ENCODE results near the gene PARP15. TPM values are rescaled to one million over a fixed set of nuclear protein-coding genes. Genes with fewer than 3 reads are reported as not detected.

The PARP15 gene
- total RNA-seq, 1 experiment from 2014 or later, result 3.4 TPM

DNA sequence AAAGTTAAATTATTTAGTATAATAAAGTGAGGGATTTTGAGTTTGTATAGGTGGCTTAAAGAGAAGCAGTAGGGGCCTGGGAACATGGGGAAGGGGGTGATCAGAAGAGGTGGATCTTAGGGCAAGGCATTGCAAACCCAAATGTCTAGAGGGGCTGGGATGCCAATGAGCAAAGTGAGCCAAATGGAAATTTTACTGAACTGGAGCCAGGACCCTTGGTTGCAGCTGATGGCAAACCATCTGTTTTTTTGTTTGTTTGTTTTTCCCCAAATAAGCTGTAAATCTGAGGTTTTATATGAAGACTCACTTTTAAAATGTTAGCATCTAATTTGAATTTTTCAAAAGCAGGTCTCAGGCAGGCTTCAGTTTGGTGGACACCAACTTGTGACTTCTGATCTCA lies 88.4 kb downstream of the PARP15 start:
- CTCF ChIA-PET, result no interaction called here
- H3K36me3 Mint-ChIP-seq (ENCODE audit: insufficient read depth, unreplicated experiment), result no peaks in the 10 kb centered on the region
- H3K4me1 Mint-ChIP-seq (ENCODE audit: low read depth, unreplicated experiment), result peaks cover 11% of the 10 kb centered on the region
- DNase-seq, result no peak
- TF ChIP-seq, protein P1, sequence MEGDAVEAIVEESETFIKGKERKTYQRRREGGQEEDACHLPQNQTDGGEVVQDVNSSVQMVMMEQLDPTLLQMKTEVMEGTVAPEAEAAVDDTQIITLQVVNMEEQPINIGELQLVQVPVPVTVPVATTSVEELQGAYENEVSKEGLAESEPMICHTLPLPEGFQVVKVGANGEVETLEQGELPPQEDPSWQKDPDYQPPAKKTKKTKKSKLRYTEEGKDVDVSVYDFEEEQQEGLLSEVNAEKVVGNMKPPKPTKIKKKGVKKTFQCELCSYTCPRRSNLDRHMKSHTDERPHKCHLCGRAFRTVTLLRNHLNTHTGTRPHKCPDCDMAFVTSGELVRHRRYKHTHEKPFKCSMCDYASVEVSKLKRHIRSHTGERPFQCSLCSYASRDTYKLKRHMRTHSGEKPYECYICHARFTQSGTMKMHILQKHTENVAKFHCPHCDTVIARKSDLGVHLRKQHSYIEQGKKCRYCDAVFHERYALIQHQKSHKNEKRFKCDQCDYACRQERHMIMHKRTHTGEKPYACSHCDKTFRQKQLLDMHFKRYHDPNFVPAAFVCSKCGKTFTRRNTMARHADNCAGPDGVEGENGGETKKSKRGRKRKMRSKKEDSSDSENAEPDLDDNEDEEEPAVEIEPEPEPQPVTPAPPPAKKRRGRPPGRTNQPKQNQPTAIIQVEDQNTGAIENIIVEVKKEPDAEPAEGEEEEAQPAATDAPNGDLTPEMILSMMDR (IDR thresholded peaks at IDR 0.05; ENCODE audit: unreplicated experiment), result no peak
- intact Hi-C loops (cut with micrococcal nuclease; ENCODE audit: unreplicated experiment), result no loop called here
- peaks cover 6% of the 10 kb centered on the region for H3K9me3 Mint-ChIP-seq (ENCODE audit: low read depth, unreplicated experiment)
- peaks cover 13% of the 10 kb centered on the region for H3K27me3 Mint-ChIP-seq (ENCODE audit: unreplicated experiment)
- no TSS peak for BruUV-seq (replicated peaks)
- no peak overlapping the region for H3K27ac Mint-ChIP-seq (ENCODE audit: unreplicated experiment)
- no peak overlapping the region for H3K4me3 Mint-ChIP-seq (ENCODE audit: low read depth, unreplicated experiment)

- intact Hi-C loops (cut with micrococcal nuclease; ENCODE audit: unreplicated experiment), result no loop called here
- no peak overlapping the region for H3K4me3 Mint-ChIP-seq (ENCODE audit: low read depth, unreplicated experiment)
- TF ChIP-seq, protein P1 (IDR thresholded peaks at IDR 0.05; ENCODE audit: unreplicated experiment), result no peak
- H3K27me3 Mint-ChIP-seq (ENCODE audit: unreplicated experiment), result no peaks in the 10 kb centered on the region
- no peaks in the 10 kb centered on the region for H3K36me3 Mint-ChIP-seq (ENCODE audit: insufficient read depth, unreplicated experiment)
- DNase-seq, result peak; percentile 61
- H3K27ac Mint-ChIP-seq (ENCODE audit: unreplicated experiment), result peak overlapping the region; percentile 93
- CTCF ChIA-PET, result interaction anchor here (1.1 to 1.2 kb wide), 3 partner anchors 11 to 341 kb away, joined by 3 to 7 read pairs (median 3); partner anchors contain the start of genes DTX3L, PARP14 and PARP9
- BruUV-seq (replicated peaks), result no TSS peak
- H3K4me1 Mint-ChIP-seq (ENCODE audit: low read depth, unreplicated experiment), result peaks cover 18% of the 10 kb centered on the region
- H3K9me3 Mint-ChIP-seq (ENCODE audit: low read depth, unreplicated experiment), result peaks cover 3% of the 10 kb centered on the region
Observed at GRCh38 chr3:122668930-122669730, 91.7 kb downstream of the PARP15 start.

- Mint-ChIP-seq H3K27ac (ENCODE audit: unreplicated experiment) (no peak overlapping the region), H3K36me3 (ENCODE audit: insufficient read depth, unreplicated experiment) (no peaks in the 10 kb centered on the region), H3K9me3 (ENCODE audit: low read depth, unreplicated experiment) (peaks cover 3% of the 10 kb centered on the region), H3K4me3 (ENCODE audit: low read depth, unreplicated experiment) (no peak overlapping the region), H3K27me3 (ENCODE audit: unreplicated experiment) (no peaks in the 10 kb centered on the region), H3K4me1 (ENCODE audit: low read depth, unreplicated experiment) (peaks cover 18% of the 10 kb centered on the region)
- TF ChIP-seq, protein P1 (IDR thresholded peaks at IDR 0.05; ENCODE audit: unreplicated experiment), result no peak
- no TSS peak for BruUV-seq (replicated peaks)
- intact Hi-C loops (cut with micrococcal nuclease; ENCODE audit: unreplicated experiment), result no loop called here
- CTCF ChIA-PET, result no interaction called here
- no peak for DNase-seq
Observed at GRCh38 chr3:122671553-122671952, 94.1 kb downstream of the PARP15 start.

GRCh38 chr3:122674339-122674738 lies 96.9 kb downstream of the PARP15 start:
- BruUV-seq (replicated peaks), result no TSS peak
- H3K4me1 Mint-ChIP-seq (ENCODE audit: low read depth, unreplicated experiment), result peaks cover 27% of the 10 kb centered on the region
- intact Hi-C loops (cut with micrococcal nuclease; ENCODE audit: unreplicated experiment), result no loop called here
- TF ChIP-seq, protein P1 (IDR thresholded peaks at IDR 0.05; ENCODE audit: unreplicated experiment), result no peak
- no peak overlapping the region for H3K27ac Mint-ChIP-seq (ENCODE audit: unreplicated experiment)
- H3K9me3 Mint-ChIP-seq (ENCODE audit: low read depth, unreplicated experiment), result no peaks in the 10 kb centered on the region
- no peaks in the 10 kb centered on the region for H3K27me3 Mint-ChIP-seq (ENCODE audit: unreplicated experiment)
- no peak for DNase-seq
- no peaks in the 10 kb centered on the region for H3K36me3 Mint-ChIP-seq (ENCODE audit: insufficient read depth, unreplicated experiment)
- CTCF ChIA-PET, result no interaction called here
- no peak overlapping the region for H3K4me3 Mint-ChIP-seq (ENCODE audit: low read depth, unreplicated experiment)
